ENCODE measurements around the gene SETBP1. TPM values are rescaled to one million over a fixed set of nuclear protein-coding genes. Genes with fewer than 3 reads are reported as not detected.
A peak's percentile ranks its signal among the peaks of the same experiment; 100 is the strongest.

SETBP1 gene
- total and polyA plus RNA-seq, 2 of the 8 experiments (the other 6 are each of a cell fraction or from before 2014, with no cell fraction given) = 2.0 to 6.5 TPM

DNA sequence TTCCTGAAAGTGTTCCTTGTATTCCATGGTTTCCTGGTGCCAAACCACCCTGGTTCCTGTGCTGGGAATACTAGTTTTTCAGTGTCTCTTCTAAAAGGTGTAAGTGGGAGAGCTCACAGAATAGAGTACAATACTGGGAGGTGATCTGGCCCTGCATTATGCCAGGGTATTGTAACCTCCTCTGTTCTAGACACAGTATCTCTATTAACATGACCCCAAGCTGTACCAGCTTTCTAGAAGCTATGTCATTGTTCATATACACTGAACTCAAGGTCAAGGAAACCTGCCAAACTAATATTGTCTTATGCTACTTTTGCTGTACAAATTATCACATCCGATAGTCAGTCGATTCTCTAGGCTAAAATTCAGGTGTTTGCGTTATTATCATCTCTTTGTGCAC, 32.7 kb downstream of the SETBP1 start:
- Histone ChIP-seq H4K91ac (replicated peaks; ENCODE audit: insufficient read length, low read length) (no peak overlapping the region), H2AK5ac (ENCODE audit: low read depth, low read length) (no peak overlapping the region), H3K4ac (replicated peaks; ENCODE audit: insufficient read length, low read depth, low read length) (no peak overlapping the region), H2BK20ac (ENCODE audit: low read length) (no peak overlapping the region), H2BK12ac (ENCODE audit: low read depth, low read length) (no peak overlapping the region), H2BK120ac (replicated peaks; ENCODE audit: low read depth, low read length) (no peak overlapping the region), H3K4me2 (ENCODE audit: insufficient read depth in 1 of 2, low read depth in 2 of 2, low read length in 2 of 2) (no peak overlapping the region), H3K14ac (ENCODE audit: insufficient read length) (no peak overlapping the region), H3K79me1 (ENCODE audit: low read depth, low read length) (no peaks in the 10 kb centered on the region), H3K79me2 (ENCODE audit: control insufficient read depth in 1 of 2, insufficient read depth in 2 of 2, low read length in 2 of 2) (no peaks in the 10 kb centered on the region), H3K9me3 (ENCODE audit: insufficient read depth in 2 of 2, low read depth in 1 of 2, low read length in 1 of 2) (no peaks in the 10 kb centered on the region), H3K4me3 (ENCODE audit: extremely low read depth in 1 of 4, insufficient read depth in 2 of 4, low read depth in 3 of 4, low read length in 4 of 4) (no peak overlapping the region), H2BK15ac (ENCODE audit: low read length) (no peak overlapping the region), H3K18ac (ENCODE audit: extremely low read depth, low read length) (no peak overlapping the region), H3K56ac (replicated peaks; ENCODE audit: insufficient read length, low read depth, low read length) (no peak overlapping the region), H4K5ac (ENCODE audit: insufficient read length, low read depth, low read length) (no peak overlapping the region), H4K20me1 (replicated peaks in 1 of 2; ENCODE audit: control insufficient read depth in 1 of 2, insufficient read depth in 2 of 2, low read length in 2 of 2) (no peaks in the 10 kb centered on the region), H2BK5ac (ENCODE audit: low read depth, low read length) (no peak overlapping the region), H3K36me3 (ENCODE audit: control insufficient read depth in 2 of 4, insufficient read depth in 4 of 4, low read length in 3 of 4) (no peaks in the 10 kb centered on the region), H3K23ac (ENCODE audit: insufficient read length) (no peak overlapping the region), H3K4me1 (replicated peaks in 1 of 4; ENCODE audit: control insufficient read depth in 3 of 4, insufficient read depth in 4 of 4, low read length in 3 of 4) (peaks cover 3 to 16% (median 12%) of the 10 kb centered on the region in 4 experiments), H3K23me2 (ENCODE audit: low read depth, low read length) (no peaks in the 10 kb centered on the region), H3K27ac (ENCODE audit: low read depth, low read length) (no peak overlapping the region), H2AFZ (ENCODE audit: low read length) (no peak overlapping the region), H4K8ac (ENCODE audit: extremely low read depth, insufficient read depth, low read length) (no peak overlapping the region), H3K9ac (replicated peaks in 1 of 4; ENCODE audit: extremely low read depth in 1 of 4, low read depth in 3 of 4, low read length in 3 of 4) (no peak overlapping the region), H3K27me3 (replicated peaks in 1 of 4; ENCODE audit: control insufficient read depth in 3 of 4, extremely low read depth in 1 of 4, insufficient read depth in 3 of 4, low read length in 3 of 4) (no peaks in the 10 kb centered on the region)
- DNase-seq (ENCODE audit: low read depth in 1 of 2, low spot score in 2 of 2) (no peak), FAIRE-seq (no peak)
- ChIA-PET CTCF (ENCODE audit: partially characterized antibody) (interaction anchor here (0.9 kb wide), 2 partner anchors 154 to 261 kb away, joined by 3 read pairs; no protein-coding TSS in a partner anchor), POLR2A (ENCODE audit: partially characterized antibody) (no interaction called here)
- 82% methylated on average over 3 of the region's 3 CpGs; no CpG with 5 or more reads in 1 of the 2 experiments for WGBS, 2 experiments (ENCODE audit: extremely low coverage in 1 of 2, insufficient coverage in 1 of 2, insufficient read length in 1 of 2, insufficient replicate concordance in 2 of 2, low coverage in 1 of 2, low lambda C conversion rate in 2 of 2, missing lambda C conversion rate in 1 of 2)
- 0 out of 2 replicates have a peak, but pooled peaks have one; percentile 19 for TF ChIP-seq KDM1A (IDR thresholded peaks at IDR 0.05; ENCODE audit: borderline replicate concordance, low read length)
- no peak for TF ChIP-seq POU5F1 (IDR thresholded peaks at IDR 0.05; ENCODE audit: low read depth, low read length)

Measured in H1 (cell line).